HepG2 (cell line): Measurements from ENCODE around the gene ZNHIT1. TPM values are rescaled to one million over a fixed set of nuclear protein-coding genes. Genes with fewer than 3 reads are reported as not detected.
A peak's percentile ranks its signal among the peaks of the same experiment; 100 is the strongest.

Source experiments
- ATAC-seq: fragments of 200-7000 bp; cut with Tn5 transposase; 3 replicates; pipeline ENCODE4 v1.9.1; 2020; ENCODE audit warnings: mild to moderate bottlenecking, moderate library complexity
- BruUV-seq: library from RNA; stranded (reverse); fragments of 400-500 nt; replicated peaks from 2 replicates; lab custom pipeline; 2021; lab: Mats Ljungman, UMichigan
- CTCF ChIA-PET: fragments of 300-600 bp; formaldehyde crosslinking; extraction: SDS; loops from one replicate; lab custom pipeline; 2021; ENCODE audit warnings: low total read pairs, inconsistent platforms, low intra/inter-chr PET ratio; lab: Yijun Ruan, JAX
- POLR2A ChIA-PET: fragments of 350-600 bp; sonication (Branson Sonifier 250); formaldehyde crosslinking; loops from one replicate; lab custom pipeline; 2020; ENCODE audit warnings: antibody characterized with exemption, inconsistent platforms; lab: Yijun Ruan, JAX
- DNase-seq: peaks from one replicate; pipeline ENCODE4 v3.0.0-alpha.2; 2015; ENCODE audit warnings: low spot score
- FAIRE-seq: peaks from 3 replicates; lab custom pipeline; 2011; peaks lifted over from hg19 to GRCh38; lab: Jason Lieb, UNC
- H2AFZ ChIP-seq: one replicate; pipeline ENCODE4 v1.6.1; 2011; ENCODE audit warnings: low read length, inconsistent platforms
- H3K27ac ChIP-seq: fragments of 300-600 bp; 3 replicates; pipeline ENCODE4 v1.8.0; 2011; ENCODE audit warnings: mixed run types, mild to moderate bottlenecking, mixed read lengths, low read length, inconsistent platforms; ENCODE audit not compliant: insufficient read depth; ENCODE audit errors: extremely low read length
- H3K27me3 ChIP-seq, 2 experiments: fragments of 200-600 bp in 1 of 2; 2 replicates in 1 of 2; 3 replicates in 1 of 2; pipeline versions ENCODE4 v1.6.0 to v1.8.0; 2011; ENCODE audit warnings: low read length in 2 of 2, mild to moderate bottlenecking in 2 of 2, moderate library complexity in 2 of 2, inconsistent platforms in 1 of 2; ENCODE audit not compliant: insufficient read depth in 2 of 2, control insufficient read depth in 1 of 2
- H3K36me3 ChIP-seq, 2 experiments: fragments of 200-600 bp in 1 of 2; replicated peaks in 1 of 2; 2 replicates in 1 of 2; 3 replicates in 1 of 2; pipeline versions ENCODE4 v1.5.1 to v1.8.0; 2011; ENCODE audit warnings: low read length in 2 of 2, inconsistent platforms in 1 of 2; ENCODE audit not compliant: insufficient read depth in 2 of 2, control insufficient read depth in 1 of 2
- H3K4me1 ChIP-seq: 2 replicates; pipeline ENCODE4 v1.5.1; 2012; ENCODE audit warnings: low read length, inconsistent platforms; ENCODE audit not compliant: insufficient read depth
- H3K4me2 ChIP-seq: 2 replicates; pipeline ENCODE4 v1.6.0; 2011; ENCODE audit warnings: low read depth, low read length, inconsistent platforms
- H3K4me3 ChIP-seq, 3 experiments: fragments of 200-600 bp in 1 of 3; sonication (generic), shearing (Covaris generic) in 1 of 3; replicated peaks in 1 of 3; 2 replicates each; pipeline ENCODE4 v1.5.1; 2011 to 2016; ENCODE audit warnings: low read length in 3 of 3, inconsistent platforms in 2 of 3, low read depth in 2 of 3, mild to moderate bottlenecking in 2 of 3, control low read depth in 1 of 3, mixed read lengths in 1 of 3; ENCODE audit not compliant: insufficient read depth in 1 of 3
- H3K79me2 ChIP-seq: one replicate; pipeline ENCODE4 v1.6.1; 2011; ENCODE audit warnings: low read length, inconsistent platforms; ENCODE audit not compliant: insufficient read depth
- H3K9ac ChIP-seq: 2 replicates; pipeline ENCODE4 v1.6.0; 2011; ENCODE audit warnings: mild to moderate bottlenecking, low read depth, low read length, inconsistent platforms; ENCODE audit not compliant: insufficient read depth
- H3K9me3 ChIP-seq: 2 replicates; pipeline ENCODE4 v1.5.1; 2012; ENCODE audit warnings: mild to moderate bottlenecking, low read length
- H4K20me1 ChIP-seq: 2 replicates; pipeline ENCODE4 v1.6.0; 2011; ENCODE audit warnings: inconsistent platforms, mild to moderate bottlenecking, low read length, moderate library complexity; ENCODE audit not compliant: insufficient read depth
- EZH2 ChIP-seq: conservative IDR thresholded peaks from 2 replicates; pipeline ENCODE4 v1.6.1; 2012; ENCODE audit warnings: mild to moderate bottlenecking, low read depth, low read length, moderate library complexity
- ZBTB2 ChIP-seq: sonication (generic); formaldehyde crosslinking; IDR thresholded peaks from 2 replicates; pipeline ENCODE4 v1.8.0; 2022; ENCODE audit warnings: low read depth, missing genetic modification reagents
- ZNF687 ChIP-seq: sonication (generic); formaldehyde crosslinking; IDR thresholded peaks from 2 replicates; pipeline ENCODE4 v1.5.1; 2020; ENCODE audit warnings: mild to moderate bottlenecking, missing genetic modification reagents, moderate library complexity
- WGBS: methylation state at CpG from one replicate; pipeline ENCODE4 v1.1.6; 2017; ENCODE audit warnings: low lambda C conversion rate; 5-methylcytosine and 5-hydroxymethylcytosine counted together
- in situ Hi-C: cut with HindIII; loops from 2 replicates; pipeline ENCODE4 v1.10.0; 2017; ENCODE audit warnings: low pct_unique_long_range_greater_than_20kb; ENCODE audit not compliant: extremely low pct_ligation_motif_present
- intact Hi-C: fragments of 100-400 bp; cut with micrococcal nuclease; formaldehyde crosslinking; loops from one replicate; pipeline ENCODE4 v1.10.0; 2022; ENCODE audit not compliant: unreplicated experiment
- polyA plus RNA-seq, 8 experiments: library from polyadenylated mRNA; depleted of rRNA in 3 of 8; stranded (reverse) in 7 of 8; unstranded in 1 of 8; fragments of >200 nt; fragmentation: Illumina TruSeq in 4 of 8; extraction: Trizol in 4 of 8; gene quantifications; 2 replicates each; pipeline versions ENCODE4 v1.2.1 to v1.2.3, GENCODE V29; 2011 to 2016; ENCODE audit warnings: low read depth in 4 of 8, missing spikeins in 1 of 8, mixed read lengths in 1 of 8; ENCODE audit not compliant: insufficient read depth in 1 of 8
- total RNA-seq, 5 experiments: library from RNA; depleted of rRNA; stranded (reverse); fragments of >200 nt; fragmentation: Illumina TruSeq; extraction: Trizol; gene quantifications; 2 replicates each; pipeline ENCODE4 v1.2.3, GENCODE V29; 2016; ENCODE audit warnings: low read depth in 1 of 5

ZNHIT1 gene
- total and polyA plus RNA-seq, 2 of the 13 experiments (the other 11 are each of a cell fraction or from before 2014, with no cell fraction given), result 32.5 to 64.5 TPM

- 0 out of 2 replicates have a peak, but pooled peaks have one; percentile 26 for TF ChIP-seq EZH2
- TF ChIP-seq ZNF687 (CRISPR knock-in tag), result peak; percentile 19; the same call in 1 of the 2 replicates
- no peak for TF ChIP-seq ZBTB2 (CRISPR knock-in tag)
- peaks cover 49% of the 10 kb centered on the region for H3K4me1 ChIP-seq
- H3K9ac ChIP-seq, result no peak overlapping the region
- POLR2A ChIA-PET, result interaction anchor here (0.6 to 1.0 kb wide), 3 partner anchors 9 to 43 kb away, joined by 3 read pairs; partner anchors contain the start of genes PLOD3 and VGF
- H3K79me2 ChIP-seq, result no peaks in the 10 kb centered on the region
- H4K20me1 ChIP-seq, result no peaks in the 10 kb centered on the region
- CTCF ChIA-PET, result no interaction called here
- peak overlapping the region in 1 of 3 experiments; percentile 37; a peak in 1 of 6 replicates for H3K4me3 ChIP-seq
- ATAC-seq, result no peak
- WGBS, result 16% methylated on average over 7 of the region's 28 CpGs
- no peak overlapping the region for H3K27ac ChIP-seq
- H2AFZ ChIP-seq, result no peak overlapping the region
- BruUV-seq, result no TSS peak
- in situ Hi-C loops (no loop called here), intact Hi-C loops (no loop called here)
- H3K4me2 ChIP-seq, result peak overlapping the region; percentile 62; the same call in 1 of the 2 replicates
- no peaks in the 10 kb centered on the region for H3K36me3 ChIP-seq
- FAIRE-seq, result no peak
- no peaks in the 10 kb centered on the region for H3K9me3 ChIP-seq
- H3K27me3 ChIP-seq, result peaks cover 18 to 80% of the 10 kb centered on the region in 2 experiments
- no peak for DNase-seq
These were observed 43.6 kb upstream of the ZNHIT1 start for GRCh38 chr7:101174322-101174854.
